Ascending aorta (tissue), 2 donors: ENCODE measurements around the gene NHLRC4. TPM values are rescaled to one million over a fixed set of nuclear protein-coding genes. Genes with fewer than 3 reads are reported as not detected.

Source experiments
- DNase-seq, 2 donors: peaks; one replicate each; pipeline ENCODE4 v3.0.0-alpha.2; 2019; ENCODE audit warnings: low spot score in 2 of 2
- H3K27ac ChIP-seq, 2 donors: fragments of 200-600 bp; sonication (generic); one replicate each; pipeline ENCODE4 v1.5.1; 2016 to 2017; ENCODE audit warnings: mild to moderate bottlenecking in 1 of 2
- H3K27me3 ChIP-seq: fragments of 200-600 bp; sonication (generic); one replicate; pipeline ENCODE4 v1.5.1; 2017
- H3K36me3 ChIP-seq, 2 donors: fragments of 200-600 bp; sonication (generic); one replicate each; pipeline ENCODE4 v1.5.1; 2016
- H3K4me1 ChIP-seq, 2 donors: fragments of 200-600 bp; sonication (generic); one replicate each; pipeline ENCODE4 v1.5.1; 2016 to 2017; ENCODE audit warnings: mild to moderate bottlenecking in 1 of 2
- H3K4me3 ChIP-seq, 2 donors: fragments of 200-600 bp; sonication (generic); one replicate each; pipeline ENCODE4 v1.5.1; 2016 to 2017; ENCODE audit warnings: mild to moderate bottlenecking in 1 of 2
- H3K9me3 ChIP-seq, 2 donors: fragments of 200-600 bp; sonication (generic); one replicate each; pipeline ENCODE4 v1.5.1; 2016
- intact Hi-C: fragments of 100-400 bp; cut with DNase I; formaldehyde crosslinking; loops from one replicate; pipeline ENCODE4 v1.15.1; 2023
- total RNA-seq: library from RNA; depleted of rRNA; stranded (reverse); fragments of >200 nt; gene quantifications from one replicate; pipeline ENCODE4 v1.1.0, GENCODE V29; 2016
- TF ChIP-seq, protein P1 (sequence below), 3 experiments: fragments of 200-600 bp in 2 of 3; fragments of 450-650 bp in 1 of 3; sonication (generic) in 2 of 3; IDR thresholded peaks; one replicate each; pipeline ENCODE4 v1.5.1; 2016 to 2019; ENCODE audit warnings: antibody characterized with exemption in 3 of 3, mild to moderate bottlenecking in 1 of 3, moderate library complexity in 1 of 3

NHLRC4 gene
- total RNA-seq, 1 donor from 2014 or later = not detected

- no peak for DNase-seq
- Histone ChIP-seq H3K27ac (no peak overlapping the region), H3K4me3 (no peak overlapping the region), H3K4me1 (peaks cover 3 to 8% of the 10 kb centered on the region in 2 donors), H3K36me3 (no peaks in the 10 kb centered on the region), H3K9me3 (no peaks in the 10 kb centered on the region), H3K27me3 (peaks cover 7% of the 10 kb centered on the region)
- TF ChIP-seq, protein P1, sequence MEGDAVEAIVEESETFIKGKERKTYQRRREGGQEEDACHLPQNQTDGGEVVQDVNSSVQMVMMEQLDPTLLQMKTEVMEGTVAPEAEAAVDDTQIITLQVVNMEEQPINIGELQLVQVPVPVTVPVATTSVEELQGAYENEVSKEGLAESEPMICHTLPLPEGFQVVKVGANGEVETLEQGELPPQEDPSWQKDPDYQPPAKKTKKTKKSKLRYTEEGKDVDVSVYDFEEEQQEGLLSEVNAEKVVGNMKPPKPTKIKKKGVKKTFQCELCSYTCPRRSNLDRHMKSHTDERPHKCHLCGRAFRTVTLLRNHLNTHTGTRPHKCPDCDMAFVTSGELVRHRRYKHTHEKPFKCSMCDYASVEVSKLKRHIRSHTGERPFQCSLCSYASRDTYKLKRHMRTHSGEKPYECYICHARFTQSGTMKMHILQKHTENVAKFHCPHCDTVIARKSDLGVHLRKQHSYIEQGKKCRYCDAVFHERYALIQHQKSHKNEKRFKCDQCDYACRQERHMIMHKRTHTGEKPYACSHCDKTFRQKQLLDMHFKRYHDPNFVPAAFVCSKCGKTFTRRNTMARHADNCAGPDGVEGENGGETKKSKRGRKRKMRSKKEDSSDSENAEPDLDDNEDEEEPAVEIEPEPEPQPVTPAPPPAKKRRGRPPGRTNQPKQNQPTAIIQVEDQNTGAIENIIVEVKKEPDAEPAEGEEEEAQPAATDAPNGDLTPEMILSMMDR (IDR thresholded peaks at IDR 0.05) = no peak
- intact Hi-C loops = no loop called here
Observed at GRCh38 chr16:561413-561794, 5.4 kb upstream of the NHLRC4 start.

GRCh38 chr16:561957-562938 lies 4.6 kb upstream of the NHLRC4 start:
- intact Hi-C loops = no loop called here
- peaks cover 9 to 16% of the 10 kb centered on the region in 2 donors for H3K4me1 ChIP-seq
- H3K9me3 ChIP-seq = no peaks in the 10 kb centered on the region
- no peak overlapping the region for H3K4me3 ChIP-seq
- TF ChIP-seq, protein P1 (IDR thresholded peaks at IDR 0.05) = no peak
- peaks cover 7% of the 10 kb centered on the region for H3K27me3 ChIP-seq
- H3K36me3 ChIP-seq = no peaks in the 10 kb centered on the region
- no peak for DNase-seq
- no peak overlapping the region for H3K27ac ChIP-seq

DNA sequence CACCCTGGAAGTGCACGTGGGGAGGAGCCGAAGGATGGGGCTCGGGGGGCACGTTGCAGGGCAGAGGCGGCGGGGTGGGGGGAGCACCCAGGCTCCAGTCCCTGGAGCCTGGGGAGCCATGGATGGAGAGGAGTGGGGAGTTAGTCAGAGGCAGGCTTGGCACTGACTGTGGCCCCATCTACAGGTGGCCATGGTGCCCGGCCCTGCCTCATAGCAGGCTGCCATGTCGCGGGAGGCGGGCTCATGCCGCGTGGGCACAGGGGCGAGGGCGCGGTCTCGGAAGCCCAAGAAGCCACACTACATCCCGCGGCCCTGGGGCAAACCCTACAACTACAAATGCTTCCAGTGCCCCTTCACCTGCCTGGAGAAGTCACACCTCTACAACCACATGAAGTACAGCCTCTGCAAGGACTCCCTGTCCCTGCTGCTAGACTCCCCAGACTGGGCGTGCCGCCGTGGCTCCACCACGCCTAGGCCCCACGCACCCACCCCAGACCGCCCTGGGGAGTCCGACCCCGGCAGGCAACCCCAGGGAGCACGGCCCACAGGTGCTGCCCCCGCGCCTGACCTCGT lies 3.6 kb upstream of the NHLRC4 start:
- intact Hi-C loops = no loop called here
- Histone ChIP-seq H3K4me1 (peaks cover 9 to 17% of the 10 kb centered on the region in 2 donors), H3K27ac (no peak overlapping the region), H3K36me3 (no peaks in the 10 kb centered on the region), H3K27me3 (peaks cover 7% of the 10 kb centered on the region), H3K4me3 (no peak overlapping the region), H3K9me3 (no peaks in the 10 kb centered on the region)
- TF ChIP-seq, protein P1 (IDR thresholded peaks at IDR 0.05) = no peak
- DNase-seq = no peak

GRCh38 chr16:564690-565418 lies 2.0 kb upstream of the NHLRC4 start:
- H3K27ac ChIP-seq = no peak overlapping the region
- intact Hi-C loops = no loop called here
- TF ChIP-seq, protein P1 (IDR thresholded peaks at IDR 0.05) = no peak

DNA sequence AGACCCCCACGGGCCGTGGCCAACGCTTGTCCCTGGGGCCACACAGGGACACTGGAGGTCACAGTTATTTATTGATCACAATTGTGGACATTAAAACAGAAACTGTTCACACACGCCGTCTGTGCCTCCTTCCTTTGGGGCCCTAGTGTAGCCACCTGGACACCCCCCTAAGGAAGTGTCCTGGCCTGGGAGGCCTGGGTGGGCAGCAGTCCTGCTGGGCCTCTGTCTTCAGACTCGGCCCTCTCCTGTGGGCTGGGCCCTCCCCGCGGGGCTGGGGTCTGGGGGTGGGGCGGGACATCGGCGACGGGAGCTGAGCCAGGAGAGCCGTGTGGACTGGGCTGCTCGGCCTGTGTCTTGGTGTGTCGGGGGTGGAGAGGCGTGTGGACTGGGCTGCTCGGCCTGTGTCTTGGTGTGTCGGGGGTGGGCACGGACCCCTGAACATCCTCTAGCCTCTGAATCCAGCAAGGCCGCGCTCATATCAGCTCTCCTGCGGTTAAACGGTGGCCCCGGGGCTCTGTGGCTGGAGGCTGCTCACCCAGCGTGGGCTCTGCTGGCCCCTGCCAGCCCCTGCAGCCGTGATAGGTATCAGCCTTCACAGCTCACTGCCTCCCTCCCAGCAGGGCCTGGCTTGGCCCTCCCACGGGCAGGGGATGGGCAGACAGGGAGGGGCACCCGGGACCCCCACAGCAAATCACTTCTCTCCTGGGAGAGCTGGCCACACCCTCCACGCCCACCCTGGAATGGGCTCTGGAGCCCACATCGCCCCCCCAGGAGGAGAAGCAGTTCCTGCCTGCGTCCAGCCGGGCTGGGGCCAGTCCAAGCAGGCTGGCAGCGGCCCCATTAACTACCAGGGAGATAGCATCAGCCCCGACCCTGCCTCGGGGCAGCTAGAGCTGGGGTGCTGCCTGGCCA lies 1.1 kb upstream of the NHLRC4 start:
- Histone ChIP-seq H3K4me3 (peak overlapping the region in 1 of 2 donors; percentile 52), H3K9me3 (no peaks in the 10 kb centered on the region), H3K36me3 (no peaks in the 10 kb centered on the region), H3K27ac (no peak overlapping the region), H3K4me1 (peaks cover 9 to 22% of the 10 kb centered on the region in 2 donors), H3K27me3 (no peaks in the 10 kb centered on the region)
- TF ChIP-seq, protein P1 (IDR thresholded peaks at IDR 0.05) = no peak
- intact Hi-C loops = no loop called here
- no peak for DNase-seq

More at GRCh38 chr16:564690-565418, 2.0 kb upstream of the NHLRC4 start:
- Histone ChIP-seq H3K36me3 (no peaks in the 10 kb centered on the region), H3K4me1 (peaks cover 9 to 20% of the 10 kb centered on the region in 2 donors), H3K4me3 (no peak overlapping the region), H3K27me3 (no peaks in the 10 kb centered on the region), H3K9me3 (no peaks in the 10 kb centered on the region)
- no peak for DNase-seq
